ENCODE measurements around the gene CCT7.

Gene CCT7

GRCh38 chr2:73297151-73297559, 63.0 kb downstream of the CCT7 start:
- no peak for DNase-seq

- no peak for DNase-seq
These were observed 63.5 kb downstream of the CCT7 start for GRCh38 chr2:73297586-73297985.

GRCh38 chr2:73300926-73301325, 66.8 kb downstream of the CCT7 start:
- DNase-seq = no peak

- DNase-seq = no peak
These were observed 67.5 kb downstream of the CCT7 start for GRCh38 chr2:73301636-73302035.
